HEK293T (cell line): ENCODE measurements around the gene APPBP2.

Experiments
- ARNT ChIP-seq: fragments of 450-650 bp; IDR thresholded peaks from 2 replicates; pipeline ENCODE4 v1.6.1; 2017; ENCODE audit warnings: mild to moderate bottlenecking
- ELF4 ChIP-seq: fragments of 450-650 bp; IDR thresholded peaks from 2 replicates; pipeline ENCODE4 v1.6.1; 2017; ENCODE audit warnings: antibody characterized with exemption
- FOXA1 ChIP-seq: fragments of 450-650 bp; IDR thresholded peaks from 2 replicates; pipeline ENCODE4 v1.6.1; 2016; ENCODE audit warnings: mild to moderate bottlenecking
- NFRKB ChIP-seq: fragments of 450-650 bp; IDR thresholded peaks from 2 replicates; pipeline ENCODE4 v1.6.1; 2016; ENCODE audit warnings: mild to moderate bottlenecking, moderate library complexity
- SP1 ChIP-seq: fragments of 450-650 bp; IDR thresholded peaks from 2 replicates; pipeline ENCODE4 v1.6.1; 2017
- ZNF384 ChIP-seq: fragments of 450-650 bp; IDR thresholded peaks from 2 replicates; pipeline ENCODE4 v1.6.1; 2016

DNA sequence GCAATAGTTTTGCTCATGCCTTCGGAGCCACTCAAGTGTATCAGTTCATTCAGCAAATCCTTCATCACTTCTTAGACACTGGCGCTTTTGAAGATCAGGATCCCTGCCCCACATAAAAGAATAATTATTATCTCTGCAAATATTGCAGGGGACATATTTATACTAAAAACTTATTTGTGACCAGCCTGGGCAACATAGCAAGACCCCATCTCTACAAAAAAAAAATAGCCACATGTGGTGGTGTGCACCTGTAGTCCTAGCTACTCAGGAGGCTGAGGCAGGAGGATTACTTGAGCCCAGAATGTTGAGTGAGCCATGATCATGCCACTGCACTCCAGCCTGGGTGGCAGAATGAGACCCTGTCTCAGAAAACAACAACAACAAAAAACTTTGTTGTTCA, 1.7 kb upstream of the APPBP2 start:
- TF ChIP-seq SP1 = no peak
- no peak for TF ChIP-seq ELF4
- TF ChIP-seq ARNT = no peak
- no peak for TF ChIP-seq FOXA1
- no peak for TF ChIP-seq NFRKB
- TF ChIP-seq ZNF384 = no peak
